GM21367 (cell line): ENCODE measurements around the gene SH3RF3.

Experiments used
- ATAC-seq: cut with Tn5 transposase; IDR thresholded peaks from one replicate; pipeline ENCODE4 v1.9.1; 2021; ENCODE audit not compliant: unreplicated experiment

The SH3RF3 gene

GRCh38 chr2:109176928-109177327, 47.9 kb downstream of the SH3RF3 start:
- no peak for ATAC-seq

GRCh38 chr2:109177635-109178034, 48.6 kb downstream of the SH3RF3 start:
- no peak for ATAC-seq

- no peak for ATAC-seq
Measured at GRCh38 chr2:109178968-109179367, 50.0 kb downstream of the SH3RF3 start.

GRCh38 chr2:109180786-109181185, 51.8 kb downstream of the SH3RF3 start:
- ATAC-seq = no peak

- ATAC-seq = no peak
Measured at GRCh38 chr2:109182426-109182825, 53.4 kb downstream of the SH3RF3 start.

- no peak for ATAC-seq
Measured at GRCh38 chr2:109183871-109184270, 54.9 kb downstream of the SH3RF3 start.

- no peak for ATAC-seq
Measured at GRCh38 chr2:109184368-109184767, 55.4 kb downstream of the SH3RF3 start.

- no peak for ATAC-seq
Measured at GRCh38 chr2:109185338-109185737, 56.3 kb downstream of the SH3RF3 start.

- no peak for ATAC-seq
Measured at GRCh38 chr2:109185821-109186570, 57.0 kb downstream of the SH3RF3 start.

- no peak for ATAC-seq
Measured at GRCh38 chr2:109186656-109187250, 57.7 kb downstream of the SH3RF3 start.

- ATAC-seq = no peak
Measured at GRCh38 chr2:109187711-109188495, 58.9 kb downstream of the SH3RF3 start.

GRCh38 chr2:109188496-109188890, 59.5 kb downstream of the SH3RF3 start:
- ATAC-seq = no peak

GRCh38 chr2:109188898-109189297, 59.9 kb downstream of the SH3RF3 start:
- ATAC-seq = no peak

- ATAC-seq = no peak
Measured at GRCh38 chr2:109189751-109190150, 60.7 kb downstream of the SH3RF3 start.

- ATAC-seq = no peak
Measured at GRCh38 chr2:109193807-109194619, 65.0 kb downstream of the SH3RF3 start.

- no peak for ATAC-seq
Measured at GRCh38 chr2:109194620-109194937, 65.6 kb downstream of the SH3RF3 start.

GRCh38 chr2:109195193-109196045, 66.4 kb downstream of the SH3RF3 start:
- no peak for ATAC-seq

- no peak for ATAC-seq
Measured at GRCh38 chr2:109196081-109196875, 67.3 kb downstream of the SH3RF3 start.
